ENCODE data around the gene LMBR1. TPM values are rescaled to one million over a fixed set of nuclear protein-coding genes. Genes with fewer than 3 reads are reported as not detected.

LMBR1 gene
- total and polyA plus RNA-seq, 2 donors (not counting 1 experiment from before 2014, with no cell fraction given): 19.7 to 85.2 TPM

GRCh38 chr7:156793334-156793733 lies 99.6 kb downstream of the LMBR1 start:
- DNase-seq: no peak
- Mint-ChIP-seq H3K27me3 (no peaks in the 10 kb centered on the region), H3K4me3 (no peak overlapping the region), H3K9me3 (ENCODE audit: insufficient read depth) (no peaks in the 10 kb centered on the region), H3K27ac (no peak overlapping the region), H3K4me1 (no peaks in the 10 kb centered on the region)
- peaks cover 0 to 3% of the 10 kb centered on the region in 2 experiments for H3K36me3 ChIP-seq (replicated peaks in 1 of 2; ENCODE audit: control extremely low read depth in 1 of 2, control insufficient read depth in 1 of 2, extremely low read depth in 1 of 2, insufficient read depth in 2 of 2, low read length in 1 of 2)
- POLR2A ChIA-PET: no interaction called here
- WGBS (ENCODE audit: insufficient coverage): no CpG with 5 or more reads among the region's 2 CpGs
- H3K27me3 ChIP-seq (replicated peaks in 1 of 4; ENCODE audit: control extremely low read depth in 1 of 4, control insufficient read depth in 3 of 4, insufficient read depth in 4 of 4, low read length in 3 of 4): no peaks in the 10 kb centered on the region
- no peak overlapping the region for H3K9ac ChIP-seq (ENCODE audit: low read length)
- H3K79me2 ChIP-seq (ENCODE audit: control insufficient read depth, insufficient read depth, low read length): no peaks in the 10 kb centered on the region
- no peak overlapping the region for H3K4me2 ChIP-seq (replicated peaks; ENCODE audit: low read depth, low read length, poor library complexity, severe bottlenecking)
- intact Hi-C loops (cut with micrococcal nuclease): no loop called here
- no peaks in the 10 kb centered on the region for H3K4me1 ChIP-seq (ENCODE audit: control insufficient read depth in 2 of 2, insufficient read depth in 2 of 2, low read length in 2 of 2)
- no peak overlapping the region for H3K27ac ChIP-seq (ENCODE audit: low read length in 2 of 2)
- TF ChIP-seq CTCF (IDR thresholded peaks at IDR 0.05) (no peak), EZH2 (IDR thresholded peaks at IDR 0.05; ENCODE audit: borderline replicate concordance, insufficient read depth, low read depth, low read length, poor library complexity, severe bottlenecking) (no peak)
- CTCF ChIA-PET: interaction anchor here (1.2 kb wide), 1 partner anchor 33 kb away, joined by 3 read pairs; no protein-coding TSS in a partner anchor
- H3K4me3 ChIP-seq (ENCODE audit: control extremely low read depth in 1 of 5, extremely low read depth in 1 of 5, insufficient read depth in 1 of 5, low read depth in 2 of 5, low read length in 4 of 5): no peak overlapping the region
- H2AFZ ChIP-seq (ENCODE audit: insufficient read depth, low read depth, low read length, poor library complexity, severe bottlenecking): no peak overlapping the region
- H4K20me1 ChIP-seq (ENCODE audit: control insufficient read depth, insufficient read depth, low read length, poor library complexity, severe bottlenecking): no peaks in the 10 kb centered on the region
- ATAC-seq (ENCODE audit: low read depth): no peak
- no peaks in the 10 kb centered on the region for H3K9me3 ChIP-seq (ENCODE audit: control extremely low read depth in 1 of 3, control insufficient read depth in 2 of 3, insufficient read depth in 1 of 3, low read length in 2 of 3)

- Histone ChIP-seq H3K4me1 (ENCODE audit: control insufficient read depth in 2 of 2, insufficient read depth in 2 of 2, low read length in 2 of 2) (no peaks in the 10 kb centered on the region), H3K9me3 (ENCODE audit: control extremely low read depth in 1 of 3, control insufficient read depth in 2 of 3, insufficient read depth in 1 of 3, low read length in 2 of 3) (no peaks in the 10 kb centered on the region), H4K20me1 (ENCODE audit: control insufficient read depth, insufficient read depth, low read length, poor library complexity, severe bottlenecking) (no peaks in the 10 kb centered on the region), H3K4me2 (replicated peaks; ENCODE audit: low read depth, low read length, poor library complexity, severe bottlenecking) (no peak overlapping the region), H3K36me3 (replicated peaks in 1 of 2; ENCODE audit: control extremely low read depth in 1 of 2, control insufficient read depth in 1 of 2, extremely low read depth in 1 of 2, insufficient read depth in 2 of 2, low read length in 1 of 2) (peaks cover 0 to 3% of the 10 kb centered on the region in 2 experiments), H3K27ac (ENCODE audit: low read length in 2 of 2) (no peak overlapping the region), H3K27me3 (replicated peaks in 1 of 4; ENCODE audit: control extremely low read depth in 1 of 4, control insufficient read depth in 3 of 4, insufficient read depth in 4 of 4, low read length in 3 of 4) (no peaks in the 10 kb centered on the region), H3K4me3 (ENCODE audit: control extremely low read depth in 1 of 5, extremely low read depth in 1 of 5, insufficient read depth in 1 of 5, low read depth in 2 of 5, low read length in 4 of 5) (no peak overlapping the region), H2AFZ (ENCODE audit: insufficient read depth, low read depth, low read length, poor library complexity, severe bottlenecking) (no peak overlapping the region), H3K9ac (ENCODE audit: low read length) (no peak overlapping the region), H3K79me2 (ENCODE audit: control insufficient read depth, insufficient read depth, low read length) (no peaks in the 10 kb centered on the region)
- no peak for TF ChIP-seq CTCF (IDR thresholded peaks at IDR 0.05)
- TF ChIP-seq EZH2 (IDR thresholded peaks at IDR 0.05; ENCODE audit: borderline replicate concordance, insufficient read depth, low read depth, low read length, poor library complexity, severe bottlenecking): no peak
- DNase-seq (no peak), ATAC-seq (ENCODE audit: low read depth) (no peak)
- ChIA-PET POLR2A (no interaction called here), CTCF (interaction anchor here (1.0 to 1.2 kb wide), 2 partner anchors 14 to 33 kb away, joined by 3 read pairs; no protein-coding TSS in a partner anchor)
- intact Hi-C loops (cut with micrococcal nuclease): no loop called here
- Mint-ChIP-seq H3K27ac (no peak overlapping the region), H3K4me3 (no peak overlapping the region), H3K27me3 (no peaks in the 10 kb centered on the region), H3K4me1 (no peaks in the 10 kb centered on the region), H3K9me3 (ENCODE audit: insufficient read depth) (no peaks in the 10 kb centered on the region)
- WGBS (ENCODE audit: insufficient coverage): 100% methylated on average over 2 of the region's 5 CpGs
Observed at GRCh38 chr7:156792611-156793010, 100.4 kb downstream of the LMBR1 start.
